ENCODE measurements around the gene PDE3B. TPM values are rescaled to one million over a fixed set of nuclear protein-coding genes. Genes with fewer than 3 reads are reported as not detected.

Gene PDE3B
- total and polyA plus RNA-seq, 2 of the 8 experiments (the other 6 are each of a cell fraction or from before 2014, with no cell fraction given): 2.7 to 10.9 TPM

GRCh38 chr11:14656536-14657457, 13.2 kb downstream of the PDE3B start:
- no peak overlapping the region for H2BK5ac ChIP-seq (ENCODE audit: low read depth, low read length)
- no peak overlapping the region for H2BK12ac ChIP-seq (ENCODE audit: low read depth, low read length)
- no peaks in the 10 kb centered on the region for H3K4me1 ChIP-seq (replicated peaks in 1 of 4; ENCODE audit: control insufficient read depth in 3 of 4, insufficient read depth in 4 of 4, low read length in 3 of 4)
- H3K4me3 ChIP-seq (ENCODE audit: extremely low read depth in 1 of 4, insufficient read depth in 2 of 4, low read depth in 3 of 4, low read length in 4 of 4): no peak overlapping the region
- H3K18ac ChIP-seq (ENCODE audit: extremely low read depth, low read length): no peak overlapping the region
- no peak overlapping the region for H3K23ac ChIP-seq (ENCODE audit: insufficient read length)
- H3K4ac ChIP-seq (replicated peaks; ENCODE audit: insufficient read length, low read depth, low read length): no peak overlapping the region
- no peak overlapping the region for H3K27ac ChIP-seq (ENCODE audit: low read depth, low read length)
- H4K20me1 ChIP-seq (replicated peaks in 1 of 2; ENCODE audit: control insufficient read depth in 1 of 2, insufficient read depth in 2 of 2, low read length in 2 of 2): no peaks in the 10 kb centered on the region
- no peaks in the 10 kb centered on the region for H3K27me3 ChIP-seq (replicated peaks in 1 of 4; ENCODE audit: control insufficient read depth in 3 of 4, extremely low read depth in 1 of 4, insufficient read depth in 3 of 4, low read length in 3 of 4)
- no peak for FAIRE-seq
- H3K56ac ChIP-seq (replicated peaks; ENCODE audit: insufficient read length, low read depth, low read length): no peak overlapping the region
- no peak overlapping the region for H2BK120ac ChIP-seq (replicated peaks; ENCODE audit: low read depth, low read length)
- H3K9ac ChIP-seq (replicated peaks in 1 of 4; ENCODE audit: extremely low read depth in 1 of 4, low read depth in 3 of 4, low read length in 3 of 4): no peak overlapping the region
- no peak overlapping the region for H2BK20ac ChIP-seq (ENCODE audit: low read length)
- no peaks in the 10 kb centered on the region; the same call in 1 of the 2 replicates for H3K79me1 ChIP-seq (ENCODE audit: low read depth, low read length)
- no peaks in the 10 kb centered on the region; the same call in 1 of the 2 replicates for H3K23me2 ChIP-seq (ENCODE audit: low read depth, low read length)
- no peak overlapping the region for H4K8ac ChIP-seq (ENCODE audit: extremely low read depth, insufficient read depth, low read length)
- no peak overlapping the region for H2AK5ac ChIP-seq (ENCODE audit: low read depth, low read length)
- H3K4me2 ChIP-seq (ENCODE audit: insufficient read depth in 1 of 2, low read depth in 2 of 2, low read length in 2 of 2): no peak overlapping the region
- H4K91ac ChIP-seq (replicated peaks; ENCODE audit: insufficient read length, low read length): no peak overlapping the region
- H2AFZ ChIP-seq (ENCODE audit: low read length): no peak overlapping the region
- H3K36me3 ChIP-seq (ENCODE audit: control insufficient read depth in 2 of 4, insufficient read depth in 4 of 4, low read length in 3 of 4): peaks cover 0 to 8% (median 1%) of the 10 kb centered on the region in 4 experiments; a peak in 1 of 8 replicates
- 89% methylated on average over 4 of the region's 4 CpGs; no CpG with 5 or more reads in 1 of the 2 experiments for WGBS, 2 experiments (ENCODE audit: extremely low coverage in 1 of 2, insufficient coverage in 1 of 2, insufficient read length in 1 of 2, insufficient replicate concordance in 2 of 2, low coverage in 1 of 2, low lambda C conversion rate in 2 of 2, missing lambda C conversion rate in 1 of 2)
- no peak overlapping the region for H3K14ac ChIP-seq (ENCODE audit: insufficient read length)
- ChIA-PET CTCF (ENCODE audit: partially characterized antibody) (interaction anchor here (1.1 kb wide), 1 partner anchor 251 kb away, joined by 3 read pairs; no protein-coding TSS in a partner anchor), POLR2A (ENCODE audit: partially characterized antibody) (interaction anchor here (2.5 kb wide), 1 partner anchor 12 kb away, joined by 9 read pairs; no protein-coding TSS in a partner anchor)
- no peak for DNase-seq (ENCODE audit: low read depth in 1 of 2, low spot score in 2 of 2)
- H2BK15ac ChIP-seq (ENCODE audit: low read length): no peak overlapping the region
- no peak overlapping the region for H4K5ac ChIP-seq (ENCODE audit: insufficient read length, low read depth, low read length)
- 0 out of 4 replicates have a peak, but pooled peaks cover 0 to 3% of the 10 kb centered on the region in 2 experiments for H3K79me2 ChIP-seq (ENCODE audit: control insufficient read depth in 1 of 2, insufficient read depth in 2 of 2, low read length in 2 of 2)
- peaks cover 0 to 11% of the 10 kb centered on the region in 2 experiments; a peak in 1 of 4 replicates for H3K9me3 ChIP-seq (ENCODE audit: insufficient read depth in 2 of 2, low read depth in 1 of 2, low read length in 1 of 2)
- TF ChIP-seq SP1 (IDR thresholded peaks at IDR 0.05; ENCODE audit: low read depth, low read length): no peak
- no peak for TF ChIP-seq CHD2 (IDR thresholded peaks at IDR 0.05; ENCODE audit: low read length)
- TF ChIP-seq YY1 (IDR thresholded peaks at IDR 0.05; ENCODE audit: low read depth, low read length): no peak
- no peak for TF ChIP-seq RXRA (IDR thresholded peaks at IDR 0.05; ENCODE audit: insufficient read depth, low read depth, low read length)
- no peak for TF ChIP-seq TAF7 (optimal IDR thresholded peaks at IDR 0.05; ENCODE audit: borderline replicate concordance, low read depth, low read length)
- no peak for TF ChIP-seq ZNF274 (IDR thresholded peaks at IDR 0.05; ENCODE audit: borderline replicate concordance, extremely low read depth, low read length)

Measured in H1 (cell line).